Motor neuron (in vitro differentiated cells): Measurements from ENCODE around the gene DPY19L3. TPM values are rescaled to one million over a fixed set of nuclear protein-coding genes. Genes with fewer than 3 reads are reported as not detected.

Experiments
- ATAC-seq, 8 experiments: fragments of 200-7000 bp; cut with Tn5 transposase; replicated peaks in 6 of 8; 2 replicates each; pipeline ENCODE4 v1.8.0; 2021; ENCODE audit warnings: mild to moderate bottlenecking in 8 of 8, moderate library complexity in 8 of 8
- H3K27ac ChIP-seq, 2 donors: fragments of 250-450 bp; sonication (Bioruptor Pico); 2 replicates each; pipeline ENCODE4 v1.9.0; 2021; ENCODE audit warnings: antibody characterized with exemption in 2 of 2, mild to moderate bottlenecking in 2 of 2, moderate library complexity in 1 of 2
- H3K4me1 ChIP-seq, 2 donors: fragments of 250-450 bp; sonication (Bioruptor Pico); replicated peaks in 1 of 2; 2 replicates each; pipeline ENCODE4 v1.6.1; 2021; ENCODE audit warnings: antibody characterized with exemption in 2 of 2, mild to moderate bottlenecking in 2 of 2, moderate library complexity in 1 of 2
- H3K4me3 ChIP-seq, 5 donors: fragments of 250-450 bp; sonication (Bioruptor Pico); 2 replicates each; pipeline ENCODE4 v1.9.0; 2021; ENCODE audit warnings: antibody characterized with exemption in 5 of 5, mild to moderate bottlenecking in 5 of 5, moderate library complexity in 4 of 5
- WGBS, 10 experiments: fragments of 450-650 bp; shearing (Covaris generic); methylation state at CpG; one replicate each; pipeline ENCODE4 v1.0.0; 2022; 5-methylcytosine and 5-hydroxymethylcytosine counted together
- in situ Hi-C, 9 experiments: fragments of 400-800 bp; cut with MboI; loops; one replicate each; pipeline ENCODE4 v1.15.0; 2021; ENCODE audit warnings: low sequenced_read_pairs in 9 of 9, low pct_unique_long_range_greater_than_20kb in 2 of 9; ENCODE audit not compliant: unreplicated experiment in 9 of 9
- total RNA-seq, 8 experiments: library from RNA; unstranded; fragments of 300-600 nt; gene quantifications; 2 replicates each; pipeline versions ENCODE4 v1.2.3 to v1.2.4, GENCODE V29; 2022

DPY19L3 gene
- 10 to 100 TPM; 22.2 to 69.3 (median 36.3) TPM for total RNA-seq

GRCh38 chr19:32405431-32406160 is at the start of gene DPY19L3:
Gene DPY19L3, plus strand, starts transcription at chr19:32405770. Its CDS starts 2,484 bp downstream, at chr19:32408254.
- WGBS, 10 experiments: 0% methylated on average over 1 of the region's 104 CpGs; no CpG with 5 or more reads in 9 of the 10 experiments

GRCh38 chr19:32357720-32358119 is 47.9 kb upstream of the DPY19L3 start:
- ATAC-seq: no peak
- WGBS, 10 experiments: 5 to 67% (median 20%) methylated on average over 1 to 2 of the region's 2 CpGs; no CpG with 5 or more reads in 2 of the 10 experiments
- in situ Hi-C loops: no loop called here

More at GRCh38 chr19:32405431-32406160, at the start of gene DPY19L3:
- peak; percentile 89 to 97 (median 95) for ATAC-seq
- in situ Hi-C loops: no loop called here
- H3K27ac ChIP-seq: peak within 1 kb of the TSS; percentile 97 to 98
- peak within 1 kb of the TSS; percentile 80 to 98 (median 93) for H3K4me3 ChIP-seq
- H3K4me1 ChIP-seq: peaks cover 17 to 26% of the 10 kb centered on the region in 2 donors

GRCh38 chr19:32358321-32358720 is 47.2 kb upstream of the DPY19L3 start:
- H3K4me3 ChIP-seq: no peak overlapping the region
- in situ Hi-C loops: no loop called here
- H3K4me1 ChIP-seq: no peaks in the 10 kb centered on the region
- no peak for ATAC-seq
- 94 to 100% (median 98%) methylated on average over 2 to 5 of the region's 5 CpGs; no CpG with 5 or more reads in 1 of the 10 experiments for WGBS, 10 experiments
- no peak overlapping the region for H3K27ac ChIP-seq

More at GRCh38 chr19:32357720-32358119, 47.9 kb upstream of the DPY19L3 start:
- Histone ChIP-seq H3K4me1 (no peaks in the 10 kb centered on the region), H3K27ac (no peak overlapping the region), H3K4me3 (no peak overlapping the region)

GRCh38 chr19:32359581-32359980 is 46.0 kb upstream of the DPY19L3 start:
- ATAC-seq: no peak
- 77 to 100% (median 94%) methylated on average over 1 to 8 of the region's 9 CpGs for WGBS, 10 experiments
- H3K27ac ChIP-seq: no peak overlapping the region
- H3K4me3 ChIP-seq: no peak overlapping the region
- in situ Hi-C loops: no loop called here
- H3K4me1 ChIP-seq: no peaks in the 10 kb centered on the region

- Histone ChIP-seq H3K4me3 (no peak overlapping the region), H3K4me1 (no peaks in the 10 kb centered on the region), H3K27ac (no peak overlapping the region)
- in situ Hi-C loops: no loop called here
- ATAC-seq: no peak
- WGBS, 10 experiments: 40 to 100% (median 96%) methylated on average over 1 to 6 of the region's 9 CpGs
Observed at GRCh38 chr19:32361574-32362317, 43.8 kb upstream of the DPY19L3 start.

GRCh38 chr19:32362318-32362691 is 43.3 kb upstream of the DPY19L3 start:
- in situ Hi-C loops: no loop called here
- no peak for ATAC-seq
- Histone ChIP-seq H3K27ac (no peak overlapping the region), H3K4me3 (no peak overlapping the region), H3K4me1 (no peaks in the 10 kb centered on the region)
- 85 to 100% (median 95%) methylated on average over 1 to 5 of the region's 5 CpGs; no CpG with 5 or more reads in 1 of the 10 experiments for WGBS, 10 experiments

GRCh38 chr19:32363175-32363574 is 42.4 kb upstream of the DPY19L3 start:
- H3K4me1 ChIP-seq: no peaks in the 10 kb centered on the region
- in situ Hi-C loops: no loop called here
- H3K27ac ChIP-seq: no peak overlapping the region
- WGBS, 10 experiments: 0 to 100% (median 79%) methylated on average over 1 to 3 of the region's 3 CpGs; no CpG with 5 or more reads in 3 of the 10 experiments
- ATAC-seq: no peak
- H3K4me3 ChIP-seq: no peak overlapping the region

GRCh38 chr19:32363632-32364031 is 41.9 kb upstream of the DPY19L3 start:
- H3K27ac ChIP-seq: no peak overlapping the region
- peak in 1 of 8 experiments; percentile 14 for ATAC-seq
- H3K4me3 ChIP-seq: no peak overlapping the region
- 71 to 100% (median 89%) methylated on average over 1 to 3 of the region's 3 CpGs; no CpG with 5 or more reads in 1 of the 10 experiments for WGBS, 10 experiments
- in situ Hi-C loops: no loop called here
- H3K4me1 ChIP-seq: no peaks in the 10 kb centered on the region

- ATAC-seq: no peak
- in situ Hi-C loops: no loop called here
- Histone ChIP-seq H3K27ac (no peak overlapping the region), H3K4me1 (no peaks in the 10 kb centered on the region), H3K4me3 (no peak overlapping the region)
- 86 to 100% (median 100%) methylated on average over 1 of the region's 1 CpG; no CpG with 5 or more reads in 3 of the 10 experiments for WGBS, 10 experiments
Observed at GRCh38 chr19:32364040-32364439, 41.5 kb upstream of the DPY19L3 start.

- 67 to 100% (median 86%) methylated on average over 2 to 6 of the region's 6 CpGs; no CpG with 5 or more reads in 2 of the 10 experiments for WGBS, 10 experiments
- H3K4me3 ChIP-seq: no peak overlapping the region
- in situ Hi-C loops: no loop called here
- no peaks in the 10 kb centered on the region for H3K4me1 ChIP-seq
- no peak overlapping the region for H3K27ac ChIP-seq
- no peak for ATAC-seq
Observed at GRCh38 chr19:32367063-32367462, 38.5 kb upstream of the DPY19L3 start.

GRCh38 chr19:32367948-32368536 is 37.5 kb upstream of the DPY19L3 start:
- H3K4me1 ChIP-seq: no peaks in the 10 kb centered on the region
- H3K27ac ChIP-seq: no peak overlapping the region
- H3K4me3 ChIP-seq: no peak overlapping the region
- no peak for ATAC-seq
- 20 to 100% (median 100%) methylated on average over 1 to 3 of the region's 3 CpGs; no CpG with 5 or more reads in 5 of the 10 experiments for WGBS, 10 experiments
- in situ Hi-C loops: no loop called here

GRCh38 chr19:32368787-32369186 is 36.8 kb upstream of the DPY19L3 start:
- Histone ChIP-seq H3K4me3 (no peak overlapping the region), H3K27ac (no peak overlapping the region), H3K4me1 (no peaks in the 10 kb centered on the region)
- ATAC-seq: no peak
- in situ Hi-C loops: no loop called here
- 86 to 100% (median 97%) methylated on average over 1 to 2 of the region's 2 CpGs; no CpG with 5 or more reads in 2 of the 10 experiments for WGBS, 10 experiments
